ENCODE results near the gene OPCML. TPM values are rescaled to one million over a fixed set of nuclear protein-coding genes. Genes with fewer than 3 reads are reported as not detected.

OPCML gene
- total RNA-seq, 1 experiment from 2014 or later = not detected

DNA sequence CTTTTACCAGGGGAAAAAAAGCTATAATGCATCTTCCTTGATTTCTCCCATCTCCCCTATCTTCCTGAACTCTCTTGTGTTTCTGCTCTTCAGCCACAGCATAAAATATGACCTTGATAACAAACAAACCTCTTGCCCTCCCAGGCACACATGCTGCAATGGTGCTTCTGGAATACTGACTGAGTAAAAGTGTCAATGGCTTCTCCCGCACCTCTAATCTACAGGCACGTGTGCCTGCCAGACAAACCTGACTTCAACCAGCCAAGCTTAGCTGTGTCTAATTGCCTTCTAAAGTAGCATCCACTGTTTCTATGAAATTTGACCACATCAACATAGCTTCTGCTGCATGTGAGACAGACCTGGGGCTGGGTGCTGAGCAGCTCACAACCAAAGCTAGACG lies 12.7 kb downstream of the OPCML start:
- Histone ChIP-seq H3K27ac (ENCODE audit: low read length) (no peak overlapping the region), H3K27me3 (ENCODE audit: control insufficient read depth, insufficient read depth, low read length) (no peaks in the 10 kb centered on the region; the same call in 1 of the 2 replicates), H3K4me3 (ENCODE audit: low read depth in 2 of 2, low read length in 2 of 2) (no peak overlapping the region), H3K9me3 (ENCODE audit: control insufficient read depth, insufficient read depth, low read depth, low read length) (no peaks in the 10 kb centered on the region), H3K4me1 (ENCODE audit: control insufficient read depth, insufficient read depth, low read length) (no peaks in the 10 kb centered on the region), H3K36me3 (ENCODE audit: control insufficient read depth, insufficient read depth, low read length) (no peaks in the 10 kb centered on the region)
- ChIA-PET CTCF (no interaction called here), POLR2A (no interaction called here)
- TF ChIP-seq, protein P1, sequence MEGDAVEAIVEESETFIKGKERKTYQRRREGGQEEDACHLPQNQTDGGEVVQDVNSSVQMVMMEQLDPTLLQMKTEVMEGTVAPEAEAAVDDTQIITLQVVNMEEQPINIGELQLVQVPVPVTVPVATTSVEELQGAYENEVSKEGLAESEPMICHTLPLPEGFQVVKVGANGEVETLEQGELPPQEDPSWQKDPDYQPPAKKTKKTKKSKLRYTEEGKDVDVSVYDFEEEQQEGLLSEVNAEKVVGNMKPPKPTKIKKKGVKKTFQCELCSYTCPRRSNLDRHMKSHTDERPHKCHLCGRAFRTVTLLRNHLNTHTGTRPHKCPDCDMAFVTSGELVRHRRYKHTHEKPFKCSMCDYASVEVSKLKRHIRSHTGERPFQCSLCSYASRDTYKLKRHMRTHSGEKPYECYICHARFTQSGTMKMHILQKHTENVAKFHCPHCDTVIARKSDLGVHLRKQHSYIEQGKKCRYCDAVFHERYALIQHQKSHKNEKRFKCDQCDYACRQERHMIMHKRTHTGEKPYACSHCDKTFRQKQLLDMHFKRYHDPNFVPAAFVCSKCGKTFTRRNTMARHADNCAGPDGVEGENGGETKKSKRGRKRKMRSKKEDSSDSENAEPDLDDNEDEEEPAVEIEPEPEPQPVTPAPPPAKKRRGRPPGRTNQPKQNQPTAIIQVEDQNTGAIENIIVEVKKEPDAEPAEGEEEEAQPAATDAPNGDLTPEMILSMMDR (IDR thresholded peaks at IDR 0.05) = no peak
- TF ChIP-seq SIN3A (IDR thresholded peaks at IDR 0.05; ENCODE audit: borderline replicate concordance, insufficient read depth, low read depth, low read length) (no peak), TCF7L2 (IDR thresholded peaks at IDR 0.05; ENCODE audit: low read depth, low read length) (no peak), POLR2AphosphoS5 (IDR thresholded peaks at IDR 0.05; ENCODE audit: low read depth, low read length) (no peak)
- TF ChIP-seq, protein P2, sequence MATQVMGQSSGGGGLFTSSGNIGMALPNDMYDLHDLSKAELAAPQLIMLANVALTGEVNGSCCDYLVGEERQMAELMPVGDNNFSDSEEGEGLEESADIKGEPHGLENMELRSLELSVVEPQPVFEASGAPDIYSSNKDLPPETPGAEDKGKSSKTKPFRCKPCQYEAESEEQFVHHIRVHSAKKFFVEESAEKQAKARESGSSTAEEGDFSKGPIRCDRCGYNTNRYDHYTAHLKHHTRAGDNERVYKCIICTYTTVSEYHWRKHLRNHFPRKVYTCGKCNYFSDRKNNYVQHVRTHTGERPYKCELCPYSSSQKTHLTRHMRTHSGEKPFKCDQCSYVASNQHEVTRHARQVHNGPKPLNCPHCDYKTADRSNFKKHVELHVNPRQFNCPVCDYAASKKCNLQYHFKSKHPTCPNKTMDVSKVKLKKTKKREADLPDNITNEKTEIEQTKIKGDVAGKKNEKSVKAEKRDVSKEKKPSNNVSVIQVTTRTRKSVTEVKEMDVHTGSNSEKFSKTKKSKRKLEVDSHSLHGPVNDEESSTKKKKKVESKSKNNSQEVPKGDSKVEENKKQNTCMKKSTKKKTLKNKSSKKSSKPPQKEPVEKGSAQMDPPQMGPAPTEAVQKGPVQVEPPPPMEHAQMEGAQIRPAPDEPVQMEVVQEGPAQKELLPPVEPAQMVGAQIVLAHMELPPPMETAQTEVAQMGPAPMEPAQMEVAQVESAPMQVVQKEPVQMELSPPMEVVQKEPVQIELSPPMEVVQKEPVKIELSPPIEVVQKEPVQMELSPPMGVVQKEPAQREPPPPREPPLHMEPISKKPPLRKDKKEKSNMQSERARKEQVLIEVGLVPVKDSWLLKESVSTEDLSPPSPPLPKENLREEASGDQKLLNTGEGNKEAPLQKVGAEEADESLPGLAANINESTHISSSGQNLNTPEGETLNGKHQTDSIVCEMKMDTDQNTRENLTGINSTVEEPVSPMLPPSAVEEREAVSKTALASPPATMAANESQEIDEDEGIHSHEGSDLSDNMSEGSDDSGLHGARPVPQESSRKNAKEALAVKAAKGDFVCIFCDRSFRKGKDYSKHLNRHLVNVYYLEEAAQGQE (IDR thresholded peaks at IDR 0.05; ENCODE audit: insufficient read depth in 1 of 2, low read depth in 2 of 2, low read length in 1 of 2) = no peak
- ATAC-seq (no peak), DNase-seq (ENCODE audit: low read depth, low spot score) (no peak)
- intact Hi-C loops (cut with micrococcal nuclease; ENCODE audit: unreplicated experiment) = no loop called here
- BruUV-seq (replicated peaks) = no TSS peak
- in situ Hi-C loops (cut with HindIII; ENCODE audit: low pct_unique_long_range_greater_than_20kb, low sequenced_read_pairs) = no loop called here

DNA sequence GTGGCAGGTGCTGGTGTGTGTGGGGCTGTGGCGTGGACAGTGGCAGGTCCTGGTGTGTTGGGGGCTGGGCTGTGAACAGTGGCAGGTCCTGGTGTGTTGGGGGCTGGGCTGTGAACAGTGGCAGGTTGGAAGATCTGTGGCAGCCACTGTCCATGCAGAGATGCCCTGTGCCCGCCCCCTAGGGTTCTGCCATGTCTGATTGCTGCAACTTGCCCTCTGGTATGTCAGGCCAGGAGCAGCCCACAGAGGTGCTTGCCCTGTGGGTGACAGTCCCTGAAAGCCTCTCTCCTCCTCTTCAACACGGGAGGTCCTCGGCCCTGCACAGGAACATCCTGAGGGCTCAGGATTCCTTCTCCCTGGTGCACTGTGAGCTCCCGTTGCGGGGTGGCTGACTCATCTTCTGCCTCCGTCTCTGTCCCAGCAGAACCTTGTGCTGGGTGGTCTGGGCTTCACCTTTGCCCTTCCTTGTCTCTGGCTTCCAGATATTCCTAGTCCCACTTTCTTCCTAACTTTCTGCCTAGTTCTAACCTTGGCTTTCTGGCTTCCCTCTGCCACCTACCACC lies 13.5 kb downstream of the OPCML start:
- TF ChIP-seq, protein P2 (IDR thresholded peaks at IDR 0.05; ENCODE audit: insufficient read depth in 1 of 2, low read depth in 2 of 2, low read length in 1 of 2) = no peak
- TF ChIP-seq SIN3A (IDR thresholded peaks at IDR 0.05; ENCODE audit: borderline replicate concordance, insufficient read depth, low read depth, low read length) (no peak), POLR2AphosphoS5 (IDR thresholded peaks at IDR 0.05; ENCODE audit: low read depth, low read length) (no peak), TCF7L2 (IDR thresholded peaks at IDR 0.05; ENCODE audit: low read depth, low read length) (no peak)
- TF ChIP-seq, protein P1 (IDR thresholded peaks at IDR 0.05) = no peak
- DNase-seq (ENCODE audit: low read depth, low spot score) (no peak), ATAC-seq (no peak)
- no TSS peak for BruUV-seq (replicated peaks)
- ChIA-PET POLR2A (no interaction called here), CTCF (no interaction called here)
- H3K9me3 ChIP-seq (ENCODE audit: control insufficient read depth, insufficient read depth, low read depth, low read length) = no peaks in the 10 kb centered on the region
- H3K36me3 ChIP-seq (ENCODE audit: control insufficient read depth, insufficient read depth, low read length) = no peaks in the 10 kb centered on the region
- intact Hi-C loops (cut with micrococcal nuclease; ENCODE audit: unreplicated experiment) = no loop called here
- H3K4me3 ChIP-seq (ENCODE audit: low read depth in 2 of 2, low read length in 2 of 2) = no peak overlapping the region
- in situ Hi-C loops (cut with HindIII; ENCODE audit: low pct_unique_long_range_greater_than_20kb, low sequenced_read_pairs) = no loop called here
- no peak overlapping the region for H3K27ac ChIP-seq (ENCODE audit: low read length)
- no peaks in the 10 kb centered on the region for H3K4me1 ChIP-seq (ENCODE audit: control insufficient read depth, insufficient read depth, low read length)
- no peaks in the 10 kb centered on the region; the same call in 1 of the 2 replicates for H3K27me3 ChIP-seq (ENCODE audit: control insufficient read depth, insufficient read depth, low read length)
